Esophagus muscularis mucosa (tissue), 4 donors: ENCODE results near the gene ADAT3.

Source experiments
- CTCF ChIP-seq, 3 experiments: fragments of 200-600 bp in 2 of 3; fragments of 450-650 bp in 1 of 3; sonication (generic) in 2 of 3; IDR thresholded peaks; one replicate each; pipeline ENCODE4 v1.5.1; 2017 to 2019; ENCODE audit warnings: antibody characterized with exemption in 3 of 3, mild to moderate bottlenecking in 2 of 3, moderate library complexity in 1 of 3
- EP300 ChIP-seq: sonication (generic); formaldehyde crosslinking; IDR thresholded peaks from one replicate; pipeline ENCODE4 v1.6.1; 2017; ENCODE audit warnings: antibody characterized with exemption
- POLR2A ChIP-seq: fragments of 450-650 bp; IDR thresholded peaks from one replicate; pipeline ENCODE4 v1.6.1; 2017; ENCODE audit warnings: antibody characterized with exemption, moderate library complexity, mild to moderate bottlenecking, low read depth
- POLR2AphosphoS5 ChIP-seq, 2 donors: sonication (generic); formaldehyde crosslinking; IDR thresholded peaks; one replicate each; pipeline ENCODE4 v1.6.1; 2017; ENCODE audit warnings: antibody characterized with exemption in 2 of 2

DNA sequence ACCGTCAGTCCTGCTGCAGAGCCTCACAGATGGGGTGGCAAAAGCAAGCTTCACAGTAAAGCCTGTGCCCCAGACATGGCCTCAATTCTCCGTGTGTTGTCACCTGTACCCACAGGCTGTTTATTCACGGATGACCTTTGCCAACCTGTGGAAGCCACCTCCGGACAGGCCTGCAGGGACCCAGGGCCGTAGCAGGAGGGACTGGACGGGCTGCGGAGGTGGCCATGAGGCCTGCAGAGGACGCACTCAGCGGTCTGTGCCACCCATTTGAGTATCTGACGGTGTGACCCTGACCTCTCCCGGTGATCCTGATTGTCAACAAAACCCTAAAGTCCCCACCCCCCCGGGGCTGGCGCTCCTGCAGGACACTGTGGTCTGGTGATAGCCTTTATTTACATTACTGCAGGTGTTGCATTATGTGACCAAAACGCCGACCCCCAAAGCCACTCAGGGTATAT is 34.0 kb upstream of the ADAT3 start:
- TF ChIP-seq CTCF (IDR thresholded peaks at IDR 0.05), result no peak
- no peak for TF ChIP-seq POLR2A
- no peak for TF ChIP-seq POLR2AphosphoS5 (IDR thresholded peaks at IDR 0.05)
- no peak for TF ChIP-seq EP300
